Thoracic aorta (tissue), 2 donors: ENCODE measurements around the gene CASKIN2. TPM values are rescaled to one million over a fixed set of nuclear protein-coding genes. Genes with fewer than 3 reads are reported as not detected.

ENCODE experiments used
- ATAC-seq: fragments of 150-250 bp; one replicate; pipeline ENCODE4 v1.8.0; 2017; ENCODE audit warnings: low read depth; ENCODE audit not compliant: insufficient number of reproducible peaks, low FRiP score
- DNase-seq: peaks from one replicate; pipeline ENCODE4 v3.0.0-alpha.2; 2020; ENCODE audit warnings: low spot score
- H3K27ac ChIP-seq, 2 donors: fragments of 200-600 bp; sonication (generic); 1 replicate in 1 of 2; 2 replicates in 1 of 2; pipeline ENCODE4 v1.5.1; 2016; ENCODE audit warnings: mild to moderate bottlenecking in 2 of 2, moderate library complexity in 2 of 2
- H3K27me3 ChIP-seq: fragments of 200-600 bp; sonication (generic); replicated peaks from 2 replicates; pipeline ENCODE4 v1.6.0; 2016; ENCODE audit warnings: mild to moderate bottlenecking; ENCODE audit not compliant: insufficient read depth
- H3K36me3 ChIP-seq: fragments of 200-600 bp; sonication (generic); one replicate; pipeline ENCODE4 v1.5.1; 2016
- H3K4me1 ChIP-seq, 2 donors: fragments of 200-600 bp; sonication (generic); 1 replicate in 1 of 2; 2 replicates in 1 of 2; pipeline versions ENCODE4 v1.5.1 to v1.6.0; 2016; ENCODE audit warnings: low read depth in 2 of 2, mild to moderate bottlenecking in 1 of 2; ENCODE audit not compliant: control insufficient read depth in 1 of 2
- H3K4me3 ChIP-seq: fragments of 200-600 bp; sonication (generic); 2 replicates; pipeline ENCODE4 v1.5.1; 2016; ENCODE audit warnings: mild to moderate bottlenecking
- H3K9me3 ChIP-seq: fragments of 200-600 bp; sonication (generic); 2 replicates; pipeline ENCODE4 v1.5.1; 2016
- CTCF ChIP-seq: fragments of 200-600 bp; sonication (generic); IDR thresholded peaks from one replicate; pipeline ENCODE4 v1.5.1; 2019; ENCODE audit warnings: antibody characterized with exemption
- total RNA-seq, 2 donors: library from RNA; depleted of rRNA; stranded (reverse); fragments of >200 nt; gene quantifications; one replicate each; pipeline versions ENCODE4 v1.1.0 to v1.2.3, GENCODE V29; 2016

CASKIN2 gene
- total RNA-seq, 2 donors from 2014 or later = 26.0 to 32.4 TPM

- Histone ChIP-seq H3K9me3 (no peaks in the 10 kb centered on the region), H3K27ac (no peak overlapping the region), H3K27me3 (no peaks in the 10 kb centered on the region), H3K36me3 (peaks cover 2% of the 10 kb centered on the region), H3K4me1 (peaks cover 0 to 5% of the 10 kb centered on the region in 2 donors), H3K4me3 (no peak overlapping the region)
- DNase-seq = no peak
- TF ChIP-seq CTCF = no peak
- ATAC-seq = no peak
Observed at GRCh38 chr17:75561927-75562603, 46.7 kb upstream of the CASKIN2 start.

- Histone ChIP-seq H3K27ac (no peak overlapping the region), H3K27me3 (no peaks in the 10 kb centered on the region), H3K4me3 (no peak overlapping the region), H3K9me3 (no peaks in the 10 kb centered on the region), H3K36me3 (peaks cover 2% of the 10 kb centered on the region), H3K4me1 (peaks cover 0 to 5% of the 10 kb centered on the region in 2 donors)
- no peak for TF ChIP-seq CTCF
- ATAC-seq (no peak), DNase-seq (no peak)
Observed at GRCh38 chr17:75559958-75560533, 44.7 kb upstream of the CASKIN2 start.

- H3K4me1 ChIP-seq = peaks cover 0 to 5% of the 10 kb centered on the region in 2 donors
- no peaks in the 10 kb centered on the region for H3K27me3 ChIP-seq
- no peak overlapping the region for H3K27ac ChIP-seq
- DNase-seq = no peak
- TF ChIP-seq CTCF = no peak
- peaks cover 2% of the 10 kb centered on the region for H3K36me3 ChIP-seq
- H3K9me3 ChIP-seq = no peaks in the 10 kb centered on the region
- no peak for ATAC-seq
- no peak overlapping the region for H3K4me3 ChIP-seq
Observed at GRCh38 chr17:75558666-75559530, 43.6 kb upstream of the CASKIN2 start.

- ATAC-seq (no peak), DNase-seq (no peak)
- Histone ChIP-seq H3K36me3 (no peaks in the 10 kb centered on the region), H3K9me3 (no peaks in the 10 kb centered on the region), H3K27ac (no peak overlapping the region), H3K27me3 (no peaks in the 10 kb centered on the region), H3K4me3 (no peak overlapping the region), H3K4me1 (peaks cover 0 to 7% of the 10 kb centered on the region in 2 donors)
- TF ChIP-seq CTCF = no peak
Observed at GRCh38 chr17:75557852-75558665, 42.7 kb upstream of the CASKIN2 start.
